ENCODE data around the gene CLEC4F.
"Not testable (repeated sequence)": the region's sequence is repeated elsewhere in the genome, so short reads cannot be mapped to it uniquely, and the experiment has no call there.

The CLEC4F gene

DNA sequence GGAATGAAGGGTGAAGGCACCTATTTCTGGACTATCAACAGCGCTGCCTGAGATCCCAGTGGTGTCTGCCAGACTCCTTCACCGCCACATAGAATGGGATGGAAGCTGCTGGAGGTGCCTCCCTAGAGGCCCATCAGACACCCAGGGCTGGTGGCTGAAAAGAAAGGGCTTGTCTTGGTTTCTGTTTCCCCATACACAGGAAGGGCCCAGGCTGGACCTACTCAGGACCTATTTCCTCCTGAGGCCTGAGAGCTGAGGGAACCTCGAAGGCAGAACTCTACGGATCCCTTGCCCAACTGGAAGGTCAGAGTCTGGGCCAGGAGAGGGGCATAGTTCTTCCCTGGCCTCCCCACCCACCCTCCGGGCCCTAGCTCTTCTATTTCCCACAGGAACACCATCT, 2.9 kb upstream of the CLEC4F start:
- no peak for DNase-seq

DNA sequence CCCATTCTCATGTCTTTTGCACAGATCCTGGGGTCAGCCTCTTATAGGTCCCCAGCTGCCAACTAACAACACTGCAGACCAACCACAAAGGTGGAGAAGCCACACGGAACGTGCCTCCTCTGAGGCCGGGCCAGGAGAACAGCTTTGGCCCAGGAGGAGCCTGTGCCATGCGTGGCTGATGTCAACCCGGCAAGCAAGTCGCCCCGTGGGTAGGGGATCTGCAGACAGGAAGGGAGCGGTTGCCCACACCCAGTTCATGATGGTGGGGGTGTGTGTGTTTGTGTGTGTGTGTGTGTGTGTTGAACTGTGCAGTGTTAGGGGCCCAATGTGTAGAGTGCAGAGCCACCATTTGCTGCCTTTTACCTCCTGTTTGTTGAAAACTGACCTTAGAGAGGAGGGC, 2.4 kb upstream of the CLEC4F start:
- no peak for DNase-seq

GRCh38 chr2:70817284-70817954, 3.0 kb downstream of the CLEC4F start:
- no peak for DNase-seq

GRCh38 chr2:70816726-70817125, 3.7 kb downstream of the CLEC4F start:
- DNase-seq = no peak

DNA sequence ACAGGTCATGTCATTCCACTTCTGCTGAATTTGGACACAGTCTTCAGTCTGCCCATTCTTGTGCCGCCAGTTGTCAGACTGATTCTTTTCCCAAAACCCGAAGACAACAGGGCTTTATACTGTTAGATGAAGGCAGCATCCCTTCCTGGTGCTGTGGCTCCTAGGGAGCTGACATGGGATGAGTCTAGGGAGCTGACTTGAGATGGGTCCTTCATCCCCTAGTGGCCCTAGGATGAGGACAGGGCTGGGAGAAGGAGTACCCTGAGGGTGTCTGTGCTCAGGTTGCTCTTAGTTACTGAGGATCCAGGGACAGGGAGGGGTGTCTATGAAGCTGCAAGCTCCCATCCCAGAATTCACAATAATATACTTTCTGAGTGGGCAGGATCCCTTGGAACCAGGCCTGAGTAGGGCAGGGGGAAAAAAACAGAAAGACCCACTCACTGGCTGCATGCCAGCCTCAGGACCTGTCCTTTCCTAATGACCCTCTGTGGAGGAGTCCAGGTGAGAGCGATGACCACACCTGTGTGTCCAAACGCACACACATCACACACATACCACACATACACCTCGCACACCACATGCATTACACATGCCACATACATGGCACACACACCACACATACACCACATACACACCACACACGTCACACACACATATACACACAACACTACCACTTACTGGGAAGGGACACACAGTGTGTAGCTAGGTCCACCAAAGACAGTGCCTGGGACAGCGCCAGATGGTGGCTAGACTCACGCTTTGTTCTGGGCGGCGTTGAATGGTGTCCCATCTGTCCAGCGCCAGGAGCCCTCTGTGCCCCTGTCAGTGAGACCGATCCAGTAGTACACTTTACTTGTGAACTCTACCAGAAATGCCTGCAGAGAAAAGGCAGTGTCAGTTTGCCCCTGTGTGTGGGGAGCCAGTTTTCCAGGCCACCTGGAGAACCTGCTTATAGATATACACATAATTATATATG, 11.1 kb downstream of the CLEC4F start:
- DNase-seq = no peak

- no peak for DNase-seq
These were observed 12.6 kb downstream of the CLEC4F start for GRCh38 chr2:70807828-70808118.

- no peak for DNase-seq
These were observed 13.1 kb downstream of the CLEC4F start for GRCh38 chr2:70807102-70807827.

- no peak for DNase-seq
These were observed 13.8 kb downstream of the CLEC4F start for GRCh38 chr2:70806620-70807019.

DNA sequence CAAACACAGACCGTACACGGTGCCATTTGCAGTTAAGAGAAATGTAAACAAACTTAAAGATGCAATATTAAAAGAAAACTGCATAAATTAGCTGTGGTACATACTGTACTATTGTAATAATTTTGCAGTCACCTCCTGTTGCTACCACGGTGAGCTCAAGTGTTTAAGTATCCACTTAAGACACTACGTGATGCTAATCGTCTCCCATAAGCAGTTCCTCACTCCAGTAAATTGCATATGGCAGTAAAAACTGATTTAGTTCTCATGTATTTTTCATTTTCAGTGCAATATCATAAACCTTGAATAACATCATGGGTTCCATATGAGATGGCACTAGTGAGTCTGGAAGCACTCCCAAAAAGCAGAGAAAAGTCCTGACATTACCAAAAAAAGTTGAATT, 14.4 kb downstream of the CLEC4F start:
- DNase-seq = no peak

GRCh38 chr2:70801607-70802263, 18.7 kb downstream of the CLEC4F start:
- no peak for DNase-seq

- DNase-seq = no peak
These were observed 20.7 kb downstream of the CLEC4F start for GRCh38 chr2:70799706-70800105.

GRCh38 chr2:70797996-70798395, 22.4 kb downstream of the CLEC4F start:
- not testable (repeated sequence) for DNase-seq

DNA sequence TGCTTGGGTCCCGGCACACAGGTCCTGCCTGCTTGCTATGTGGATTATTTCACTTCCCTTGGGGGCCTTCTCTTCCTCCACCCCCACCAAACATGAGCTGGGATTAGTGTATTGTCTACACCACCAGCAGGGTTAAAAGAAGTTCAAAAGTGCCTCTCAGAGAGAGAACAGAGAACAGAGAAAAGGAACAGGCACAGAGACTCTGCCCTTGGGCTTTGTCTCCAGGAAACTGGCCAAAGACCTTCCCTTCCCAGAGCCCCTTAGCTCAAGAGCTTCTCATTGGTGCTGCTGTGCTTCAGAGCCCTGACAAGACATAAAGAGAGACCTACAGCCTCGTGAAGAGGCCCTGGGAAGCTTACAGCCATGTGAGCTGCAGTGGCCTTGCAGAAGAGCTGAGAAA, 22.9 kb downstream of the CLEC4F start:
- no peak for DNase-seq

- no peak for DNase-seq
These were observed 24.1 kb downstream of the CLEC4F start for GRCh38 chr2:70796262-70796661.

GRCh38 chr2:70795164-70795995, 25.0 kb downstream of the CLEC4F start:
- no peak for DNase-seq

GRCh38 chr2:70793450-70793849, 26.9 kb downstream of the CLEC4F start:
- DNase-seq = no peak

DNA sequence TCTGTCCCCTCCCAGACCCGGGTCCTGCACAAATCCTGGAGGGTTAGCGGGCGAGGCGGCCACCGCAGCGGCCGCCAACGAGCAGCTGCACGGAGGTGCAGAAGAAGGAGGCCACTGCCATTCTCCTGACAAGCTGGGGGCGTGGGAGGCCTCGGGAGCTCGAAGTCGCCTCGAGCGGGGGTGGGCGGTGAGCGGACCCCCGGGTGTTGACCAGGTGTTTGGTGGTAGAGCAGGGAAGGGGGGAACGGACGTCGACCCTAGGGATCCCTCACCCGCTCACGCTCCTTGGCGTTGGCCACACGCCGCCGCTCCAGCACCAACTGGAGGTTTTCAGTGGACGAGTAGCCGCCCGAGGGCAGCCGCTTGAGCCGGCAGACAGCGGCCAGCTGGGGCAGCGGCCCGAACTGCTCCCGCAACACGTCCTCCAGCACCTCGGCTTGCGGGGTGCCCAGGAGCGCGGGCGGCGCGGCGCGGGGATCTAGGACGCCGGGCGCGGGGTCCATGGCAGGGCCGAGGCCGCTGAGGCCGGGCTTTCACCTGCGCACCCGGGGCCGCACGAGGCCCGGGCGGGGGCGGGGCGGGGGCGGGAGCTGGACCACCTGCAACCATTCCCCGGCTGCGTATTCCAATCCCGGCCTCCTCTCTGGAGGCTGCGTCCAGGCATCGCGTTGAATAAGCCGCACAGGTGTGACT, 30.1 kb downstream of the CLEC4F start, which contains the start of gene FIGLA:
Gene FIGLA (minus strand): TSS at position 508 of the 693 bp plus-strand sequence. CDS start 5 bp downstream, at position 503.
- DNase-seq = no peak

GRCh38 chr2:70789304-70790135, 30.9 kb downstream of the CLEC4F start:
- peak; percentile 15 for DNase-seq

DNA sequence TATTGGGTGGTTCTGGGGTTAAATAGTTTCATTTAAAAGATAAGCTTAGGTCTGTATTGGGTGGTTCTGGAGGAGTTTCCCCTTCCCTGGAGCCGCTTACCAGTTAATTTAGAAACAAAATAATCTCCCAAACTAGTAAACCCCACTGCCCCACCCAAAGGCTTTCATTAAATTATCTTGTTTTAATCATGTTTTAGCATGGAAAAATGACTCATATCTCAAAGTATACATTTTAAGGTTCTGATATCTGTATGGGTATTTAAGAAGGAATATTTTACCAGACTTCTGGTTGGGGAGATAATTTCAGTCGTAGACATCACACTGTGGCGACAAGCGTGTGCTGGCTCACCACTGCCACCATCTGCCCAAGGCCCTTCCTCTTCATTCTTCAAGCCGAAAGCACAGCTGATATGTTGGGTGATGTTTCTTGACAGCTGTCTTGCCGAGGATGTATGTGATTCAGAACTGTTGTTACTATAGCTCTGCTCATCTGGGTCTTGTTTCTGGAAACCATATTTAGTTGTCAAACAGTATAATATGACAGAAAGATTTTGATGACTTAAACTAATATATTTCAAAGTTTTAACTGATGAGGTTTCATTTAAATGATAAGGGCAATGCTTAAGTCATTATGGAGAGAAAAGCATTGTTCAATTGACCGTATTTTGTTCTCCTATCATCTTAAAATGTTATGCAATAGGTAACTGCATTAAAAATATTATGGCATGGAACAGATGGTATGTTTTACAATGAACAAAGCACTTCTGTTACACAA, 35.1 kb downstream of the CLEC4F start:
- no peak for DNase-seq

GRCh38 chr2:70784320-70784719, 36.1 kb downstream of the CLEC4F start:
- no peak for DNase-seq
